ENCODE measurements around the gene LYPD3.
"Not testable (repeated sequence)": the region's sequence is repeated elsewhere in the genome, so short reads cannot be mapped to it uniquely, and the experiment has no call there.

The LYPD3 gene

DNA sequence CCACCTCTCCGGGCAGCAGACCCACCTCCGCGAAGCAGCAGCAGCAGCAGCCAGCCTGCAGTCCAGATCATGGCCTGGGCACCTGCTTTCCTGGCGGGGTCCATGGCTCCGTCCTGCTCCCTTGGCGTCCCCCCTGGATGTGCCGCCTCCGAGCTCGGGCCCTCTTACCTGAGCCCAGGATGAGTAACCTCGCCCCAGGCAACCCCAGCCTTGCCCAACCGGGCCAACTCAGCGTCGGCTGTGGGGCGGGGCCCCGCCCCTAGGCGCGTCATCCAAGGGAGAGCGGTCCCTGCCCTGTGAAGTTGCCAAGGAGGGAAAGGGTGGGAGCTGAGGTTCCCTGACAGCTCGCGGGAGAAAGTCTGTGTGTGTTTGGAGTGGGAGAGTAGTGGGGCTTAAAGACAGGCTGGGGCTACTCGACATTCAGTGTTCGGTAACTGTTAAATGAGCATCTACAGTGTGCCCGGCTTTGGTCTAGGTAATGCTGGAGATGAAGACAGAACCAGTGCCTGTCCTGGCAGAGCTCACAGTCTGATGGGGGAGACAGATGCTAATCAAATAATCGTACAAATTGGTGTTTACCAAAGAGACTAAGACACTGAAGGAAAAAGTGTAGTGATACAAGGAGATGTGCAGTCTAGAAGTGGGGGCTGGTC, at the start of gene LYPD3:
Gene LYPD3 (minus strand): TSS at position 141 of the 653 bp plus-strand sequence. CDS start 37 bp downstream, at position 104.
- no peak for DNase-seq (ENCODE audit: low read depth in 3 of 3)

DNA sequence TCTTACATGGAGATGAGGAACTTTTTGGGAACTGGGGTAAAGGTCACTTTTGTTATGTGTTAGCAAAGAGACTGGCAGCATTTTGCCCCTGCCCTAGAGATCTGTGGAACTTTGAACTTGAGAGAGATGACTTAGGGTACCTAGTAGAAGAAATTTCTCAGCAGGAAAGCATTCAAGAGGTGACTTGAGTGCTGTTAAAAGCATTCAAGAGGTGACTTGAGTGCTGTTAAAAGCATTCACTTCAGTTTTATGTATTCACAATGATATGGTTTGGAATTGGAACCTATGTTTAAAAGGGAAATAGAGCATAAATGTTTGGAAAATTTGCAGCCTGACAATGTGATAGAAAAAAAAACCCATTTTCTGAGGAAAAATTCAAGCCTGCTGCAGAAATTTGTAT, 47.0 kb upstream of the LYPD3 start:
- DNase-seq (ENCODE audit: low read depth in 3 of 3), result not testable (repeated sequence)

DNA sequence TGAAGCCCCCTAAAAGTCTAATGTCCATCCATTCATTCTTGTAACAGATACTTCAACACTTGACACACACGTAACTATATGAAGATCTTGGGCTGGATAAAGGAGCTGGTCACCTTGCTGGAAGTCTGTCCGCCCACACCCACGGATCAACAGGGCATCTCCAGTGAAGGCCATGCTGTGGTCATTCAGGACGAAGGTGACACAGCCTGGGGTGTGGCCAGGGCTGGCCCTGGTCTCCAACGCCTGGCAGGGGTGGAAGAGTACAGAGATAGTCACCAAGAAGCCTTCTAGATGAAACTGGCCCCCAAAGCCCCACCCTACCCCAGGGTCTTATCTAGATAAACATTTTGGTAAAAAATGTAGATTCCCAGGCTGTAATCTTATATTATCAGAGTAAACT, 45.9 kb upstream of the LYPD3 start:
- no peak for DNase-seq (ENCODE audit: low read depth in 3 of 3)

DNA sequence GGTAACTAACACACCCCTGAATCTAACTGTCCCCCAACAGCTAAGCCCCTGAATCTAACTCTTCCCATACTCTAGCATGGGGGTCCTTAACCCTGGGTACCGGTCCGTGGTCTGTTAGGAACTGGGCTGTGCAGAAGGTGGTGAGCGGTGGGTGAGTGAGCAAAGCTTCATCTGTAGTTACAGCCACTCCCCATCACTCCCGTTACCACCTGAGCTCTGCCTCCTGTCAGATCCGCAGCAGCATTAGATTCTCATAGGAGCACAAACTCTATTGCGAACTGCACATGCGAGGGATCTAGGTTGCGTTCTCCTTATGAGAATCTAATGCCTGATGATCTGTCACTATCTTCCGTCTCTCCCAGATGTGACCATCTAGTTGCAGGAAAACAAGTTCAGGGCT, 45.3 kb upstream of the LYPD3 start:
- no peak for DNase-seq (ENCODE audit: low read depth in 3 of 3)

DNA sequence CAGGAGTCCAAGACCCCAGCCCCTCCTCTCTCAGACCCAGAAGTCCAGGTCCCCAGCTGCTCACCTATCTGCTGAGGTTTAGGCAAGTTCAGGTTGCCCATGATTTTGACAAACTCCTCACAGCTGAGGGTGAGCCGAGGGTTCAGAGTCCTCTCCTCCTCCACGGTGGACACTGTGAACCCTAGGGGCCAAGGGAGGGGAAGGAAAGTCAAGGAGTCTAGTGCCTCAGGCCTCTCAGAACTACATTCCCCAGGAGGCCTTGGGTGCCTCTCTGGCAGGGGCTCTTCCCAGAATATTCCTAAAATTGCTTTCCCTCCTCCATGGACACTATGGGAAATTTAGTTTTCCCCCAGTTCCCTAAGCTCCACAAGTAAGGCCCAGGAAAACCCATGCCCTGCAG, 42.5 kb upstream of the LYPD3 start:
- no peak for DNase-seq (ENCODE audit: low read depth in 3 of 3)

DNA sequence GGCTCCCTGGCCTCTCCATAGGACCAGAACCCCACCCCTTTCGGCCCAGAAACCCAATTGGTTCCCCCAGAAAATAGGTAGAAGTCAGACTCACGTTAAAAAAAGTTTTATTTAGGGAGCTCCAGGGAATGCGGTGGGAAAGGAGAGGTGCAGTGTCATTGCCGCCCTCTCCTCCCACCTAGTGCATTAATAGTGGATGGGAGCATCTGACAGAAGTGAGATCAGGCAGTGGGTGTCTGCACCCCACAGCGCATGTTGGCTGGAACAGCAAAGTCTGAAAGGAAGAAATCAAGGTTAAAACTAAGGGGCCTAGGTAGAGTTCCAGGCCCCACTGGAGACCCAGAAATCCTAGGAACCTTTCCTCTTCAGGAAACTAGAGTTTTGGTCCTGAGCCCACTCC, 41.2 kb upstream of the LYPD3 start:
- DNase-seq (ENCODE audit: low read depth in 3 of 3), result no peak

DNA sequence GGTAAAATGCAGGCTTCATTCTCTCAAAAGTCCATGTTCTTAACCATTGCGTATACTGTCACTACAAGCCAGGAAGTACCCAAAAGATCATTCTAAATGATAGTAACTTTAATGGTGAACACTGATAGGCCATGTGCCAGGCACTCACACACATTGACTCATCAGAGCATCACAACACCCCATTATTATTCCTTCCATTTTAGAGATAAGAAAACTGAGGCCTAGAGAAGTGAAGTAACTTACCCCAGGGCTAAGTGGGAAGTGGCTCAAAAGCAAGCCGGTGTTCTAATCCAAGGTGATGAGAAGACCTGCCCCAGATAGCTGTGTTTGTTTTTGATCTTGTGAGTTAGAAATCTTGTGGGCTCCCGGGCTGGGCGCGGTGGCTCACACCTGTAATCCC, 40.5 kb upstream of the LYPD3 start:
- DNase-seq (ENCODE audit: low read depth in 3 of 3), result no peak

DNA sequence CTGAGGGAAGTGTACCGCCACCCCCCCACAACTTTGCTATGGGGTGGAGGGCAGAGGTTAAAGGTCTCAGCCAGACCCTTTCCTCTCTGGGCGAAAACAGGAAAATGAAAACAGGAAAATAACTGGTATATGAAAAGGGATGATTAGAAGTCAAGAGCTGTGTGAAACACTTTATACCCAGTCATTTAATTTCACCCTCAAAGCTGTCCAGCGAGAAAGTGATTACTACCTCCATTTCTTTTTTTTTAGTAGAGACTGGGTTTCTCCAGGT, 39.7 kb upstream of the LYPD3 start:
- DNase-seq (ENCODE audit: low read depth in 3 of 3), result no peak

DNA sequence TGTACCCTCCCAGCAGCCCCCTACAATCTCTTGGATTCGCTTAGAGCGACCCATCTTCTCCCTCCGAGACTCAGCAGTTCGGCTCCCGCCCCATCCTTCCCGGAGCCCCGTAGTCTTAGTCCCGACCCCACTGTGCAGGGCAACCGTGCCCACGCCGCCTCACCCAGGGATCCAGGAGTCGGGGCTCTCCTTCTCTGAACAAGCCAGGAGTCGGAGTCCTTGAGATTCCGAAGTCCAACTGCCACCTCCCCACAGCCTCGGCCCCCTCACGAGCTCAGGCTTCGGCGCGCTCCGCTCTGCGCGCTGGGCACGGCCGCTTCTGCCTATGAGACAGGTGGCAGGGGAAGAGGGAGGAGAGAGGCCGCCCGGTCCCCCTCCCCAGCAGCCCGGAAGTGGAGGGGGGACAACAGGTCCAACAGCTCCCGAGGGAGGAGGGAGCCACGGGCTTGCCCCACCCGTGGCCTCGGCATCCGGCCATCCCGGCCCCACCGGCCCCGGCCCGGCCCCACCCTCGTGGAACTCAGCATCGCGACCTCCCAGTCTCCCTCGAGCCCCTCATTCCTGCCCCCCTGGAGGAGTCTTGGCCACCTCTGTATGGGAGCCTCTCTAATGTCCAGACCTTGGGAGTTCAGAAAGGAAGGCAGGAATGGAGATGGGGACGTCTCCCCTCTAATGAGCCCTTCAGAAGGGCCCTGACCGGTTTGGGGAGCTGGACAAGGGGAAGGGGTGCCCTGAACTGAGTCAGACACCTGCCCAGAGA, 39.2 kb upstream of the LYPD3 start, which contains the start of gene PHLDB3:
Gene PHLDB3 (minus strand): TSS at position 321 of the 760 bp plus-strand sequence. CDS start 628 bp downstream, outside the sequence.
- DNase-seq (ENCODE audit: low read depth in 3 of 3), result no peak

DNA sequence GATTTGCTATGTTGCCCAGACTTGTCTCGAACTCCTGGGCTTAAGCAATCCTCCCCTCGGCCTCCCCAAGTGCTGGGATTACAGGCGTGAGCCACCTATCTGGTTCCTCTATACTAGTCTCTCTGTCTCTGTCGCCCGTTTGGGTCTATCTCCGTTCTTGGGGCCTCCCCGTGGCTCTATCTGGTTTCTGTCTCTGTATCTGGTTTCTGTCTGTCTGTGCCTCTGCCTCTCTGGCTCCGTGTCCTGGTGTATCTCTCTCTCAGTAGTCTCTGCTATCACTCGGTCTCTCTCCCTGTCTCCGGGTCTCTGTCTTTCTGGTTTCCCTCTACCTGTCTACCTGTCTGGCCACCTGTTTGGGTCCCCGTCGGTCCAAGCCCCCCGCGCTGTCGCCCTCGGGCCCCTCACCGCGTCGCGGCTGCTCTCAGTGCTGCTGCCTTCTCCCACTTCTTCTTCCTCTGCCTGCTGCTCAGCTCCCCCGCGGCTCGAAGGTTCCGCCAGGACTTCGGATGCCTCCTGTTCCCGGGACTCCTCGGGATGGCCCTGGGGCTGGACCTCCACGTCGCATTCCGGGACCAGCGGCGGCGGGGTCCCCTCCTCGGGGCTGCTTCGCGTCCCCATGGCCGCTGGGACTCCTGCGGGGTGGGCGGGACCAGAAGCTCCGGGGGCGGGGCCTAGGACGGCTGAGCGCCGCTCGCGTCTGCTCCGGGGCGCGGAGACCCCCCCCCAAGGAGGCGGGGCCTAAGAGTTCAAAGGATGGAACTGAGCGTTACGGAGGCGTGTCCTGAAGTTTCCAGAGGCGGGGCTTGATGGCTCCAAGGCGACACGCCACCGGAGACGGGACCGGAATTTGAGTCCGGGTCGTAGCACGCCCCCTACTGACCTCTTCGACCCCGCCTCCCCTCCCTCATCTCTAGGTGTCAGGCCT, 38.4 kb upstream of the LYPD3 start:
- DNase-seq (ENCODE audit: low read depth in 3 of 3), result peak; percentile 95 to 100 (median 98)

DNA sequence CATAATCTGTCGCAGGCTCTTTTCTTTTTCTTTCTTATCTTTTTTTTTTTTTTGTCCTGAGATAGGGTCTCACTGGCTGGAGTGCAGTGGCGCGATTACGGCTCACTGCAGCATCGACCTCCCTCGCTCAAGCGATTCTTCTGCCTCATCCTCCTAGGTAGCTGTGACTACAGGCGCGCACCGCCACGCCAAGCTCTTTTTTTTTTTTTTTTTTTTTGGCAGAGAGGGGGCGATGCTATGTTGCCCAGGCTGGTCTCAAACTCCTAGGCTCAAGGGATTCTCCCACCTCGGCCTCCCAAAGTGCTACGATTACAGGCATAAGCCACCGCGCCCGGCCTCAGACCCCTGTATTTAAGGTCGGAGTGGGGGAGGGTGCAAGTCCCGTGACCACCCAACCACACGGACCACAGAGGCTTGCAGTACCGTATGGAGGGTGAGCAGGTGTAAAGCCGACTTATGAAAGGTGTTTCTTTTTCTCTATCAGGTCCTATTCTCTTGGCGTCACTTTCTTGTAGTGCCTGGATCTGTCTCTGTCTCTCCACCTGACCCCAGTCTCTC, 37.1 kb upstream of the LYPD3 start:
- DNase-seq (ENCODE audit: low read depth in 3 of 3), result no peak

DNA sequence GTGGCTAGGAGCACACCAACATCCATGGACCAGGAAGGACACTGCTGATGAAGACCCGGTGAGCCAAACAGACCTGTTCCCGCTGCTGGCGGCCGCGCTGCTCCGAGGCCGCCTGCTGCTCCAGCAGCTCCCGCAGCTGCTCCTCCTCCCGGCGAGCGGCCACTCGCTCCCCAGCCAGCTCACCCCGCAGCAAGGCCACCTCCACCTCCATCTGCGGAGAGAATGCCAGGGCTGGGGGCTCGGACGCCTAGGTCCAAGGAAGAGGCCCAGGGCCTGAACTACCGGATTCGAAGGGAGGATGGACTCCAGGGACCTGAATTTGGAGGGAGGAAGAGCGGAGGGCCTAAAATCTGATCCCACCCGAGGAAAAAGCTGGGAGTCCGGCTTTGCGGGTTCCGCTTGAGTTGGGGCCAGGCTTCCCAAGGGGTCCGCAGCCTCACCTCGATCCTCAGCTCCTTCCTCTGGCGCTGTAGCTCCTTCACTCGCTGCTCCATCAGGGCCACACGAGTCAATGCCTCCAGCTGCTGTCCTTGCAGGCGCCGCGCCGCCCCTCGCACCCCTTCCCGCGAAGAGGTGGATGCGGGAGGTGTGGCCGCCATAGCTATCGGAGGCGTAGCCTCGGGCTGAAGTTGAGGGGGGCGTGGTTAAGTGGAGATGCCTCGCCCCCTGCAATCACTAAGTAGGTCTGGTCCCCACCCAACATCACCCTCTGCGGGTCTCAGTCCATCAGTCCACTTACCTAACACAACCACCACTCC, 36.4 kb upstream of the LYPD3 start:
- DNase-seq (ENCODE audit: low read depth in 3 of 3), result no peak

DNA sequence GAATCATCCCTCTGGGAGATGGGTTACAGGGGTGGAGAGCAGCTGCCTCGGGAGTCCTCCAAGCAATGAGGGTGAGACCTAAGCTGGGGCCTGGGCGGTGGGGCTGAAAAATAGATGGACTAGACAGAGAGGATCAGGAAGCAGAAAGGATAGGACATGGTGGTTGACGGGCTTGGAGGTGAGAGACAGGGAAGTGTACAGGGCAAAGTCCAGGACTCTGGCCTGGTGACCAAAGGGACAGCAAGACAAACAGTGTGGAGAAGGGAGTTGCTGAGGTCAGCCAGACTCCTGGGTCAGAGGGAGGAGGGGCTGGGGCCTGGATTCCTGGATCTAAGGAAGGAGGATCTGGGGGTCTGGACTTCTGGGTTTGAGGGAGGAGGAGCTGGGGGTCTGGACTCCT, 33.6 kb upstream of the LYPD3 start:
- DNase-seq (ENCODE audit: low read depth in 3 of 3), result no peak

DNA sequence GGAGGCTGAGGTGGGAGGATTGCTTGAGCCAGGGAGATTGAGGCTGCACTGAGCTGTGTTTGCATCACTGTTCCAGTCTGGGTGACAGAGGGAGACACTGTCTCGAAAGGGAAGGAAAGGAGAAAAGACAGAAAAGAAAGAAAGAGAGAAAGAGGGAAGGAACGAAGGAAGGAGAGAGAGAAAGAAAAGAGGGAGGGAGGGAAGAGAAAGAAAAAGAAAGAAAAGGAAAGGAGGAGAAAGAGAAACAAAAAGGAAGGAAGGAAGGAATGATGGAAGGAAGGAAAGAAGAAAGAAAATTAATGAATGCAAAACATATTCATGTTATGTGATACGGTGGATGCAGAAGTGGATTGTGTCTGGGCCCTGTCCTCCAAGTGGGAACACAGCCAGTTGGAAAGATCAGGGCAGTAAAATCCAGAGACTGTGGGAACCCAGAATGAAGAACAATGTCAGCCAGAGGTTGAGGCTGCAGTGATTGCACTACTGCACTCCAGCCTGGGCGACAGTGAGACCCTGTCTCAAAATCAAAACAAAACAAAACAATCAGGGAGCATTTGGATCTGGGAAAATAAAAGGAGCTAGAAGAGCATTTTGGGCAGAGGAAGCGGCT, 32.9 kb upstream of the LYPD3 start:
- no peak for DNase-seq (ENCODE audit: low read depth in 3 of 3)

DNA sequence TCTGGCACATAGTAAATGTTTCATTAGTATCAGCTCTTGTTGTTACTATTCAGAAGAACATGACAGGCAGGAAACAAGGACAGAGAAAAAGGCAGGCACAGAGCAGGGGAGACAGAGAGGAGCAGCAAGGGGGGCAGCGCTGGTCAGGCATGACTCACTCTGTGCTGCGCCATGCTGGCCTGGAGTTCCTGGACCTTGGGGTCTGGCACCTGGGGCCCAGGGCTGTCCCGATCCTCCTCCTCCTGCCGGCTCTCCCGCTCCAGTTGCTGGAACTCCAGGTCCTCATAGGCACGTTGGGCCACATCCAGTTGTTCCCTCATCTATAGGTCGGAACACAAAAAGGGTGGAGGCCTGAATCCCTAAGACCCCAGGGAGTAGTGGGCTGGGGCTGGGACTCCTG, 31.6 kb upstream of the LYPD3 start:
- DNase-seq (ENCODE audit: low read depth in 3 of 3), result no peak

DNA sequence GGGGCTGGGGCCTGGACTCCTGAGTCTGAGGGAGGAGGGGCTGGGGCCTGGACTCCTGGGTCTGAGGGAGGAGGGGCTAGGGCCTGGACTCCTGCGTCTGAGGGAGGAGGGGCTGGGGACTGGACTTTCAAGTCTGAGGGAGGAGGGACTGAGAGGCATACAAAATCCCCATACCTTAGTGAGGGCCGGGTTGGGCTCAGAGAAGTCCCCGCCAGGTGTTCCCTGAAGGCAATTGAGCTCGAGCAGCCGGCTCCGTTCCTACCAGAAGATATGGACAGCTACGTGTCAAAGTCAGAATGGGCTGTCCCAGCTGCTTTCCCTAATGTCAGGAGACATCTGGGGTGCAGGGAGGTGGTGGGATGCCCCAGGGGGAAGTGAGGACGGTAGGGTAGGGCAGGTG, 29.7 kb upstream of the LYPD3 start:
- DNase-seq (ENCODE audit: low read depth in 3 of 3), result no peak

DNA sequence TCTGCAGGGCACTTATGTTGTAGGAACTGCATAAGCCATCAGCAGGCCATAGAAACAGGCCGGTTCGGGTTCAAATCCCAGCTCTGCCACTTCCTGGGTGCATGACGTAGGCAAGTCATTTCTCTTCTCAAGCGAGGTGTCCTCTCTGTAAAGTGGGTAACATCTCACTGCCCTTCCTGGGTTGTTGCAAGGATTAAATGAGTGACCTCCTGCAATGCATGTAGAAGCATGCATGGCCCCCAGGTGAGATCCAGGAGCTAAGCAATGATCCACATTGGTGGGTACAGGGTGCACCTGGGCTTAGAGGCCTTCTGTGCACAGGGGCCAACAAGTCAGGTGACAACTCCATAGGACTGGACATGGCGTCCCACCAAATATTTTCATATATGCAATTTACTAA, 25.4 kb upstream of the LYPD3 start:
- DNase-seq (ENCODE audit: low read depth in 3 of 3), result no peak

DNA sequence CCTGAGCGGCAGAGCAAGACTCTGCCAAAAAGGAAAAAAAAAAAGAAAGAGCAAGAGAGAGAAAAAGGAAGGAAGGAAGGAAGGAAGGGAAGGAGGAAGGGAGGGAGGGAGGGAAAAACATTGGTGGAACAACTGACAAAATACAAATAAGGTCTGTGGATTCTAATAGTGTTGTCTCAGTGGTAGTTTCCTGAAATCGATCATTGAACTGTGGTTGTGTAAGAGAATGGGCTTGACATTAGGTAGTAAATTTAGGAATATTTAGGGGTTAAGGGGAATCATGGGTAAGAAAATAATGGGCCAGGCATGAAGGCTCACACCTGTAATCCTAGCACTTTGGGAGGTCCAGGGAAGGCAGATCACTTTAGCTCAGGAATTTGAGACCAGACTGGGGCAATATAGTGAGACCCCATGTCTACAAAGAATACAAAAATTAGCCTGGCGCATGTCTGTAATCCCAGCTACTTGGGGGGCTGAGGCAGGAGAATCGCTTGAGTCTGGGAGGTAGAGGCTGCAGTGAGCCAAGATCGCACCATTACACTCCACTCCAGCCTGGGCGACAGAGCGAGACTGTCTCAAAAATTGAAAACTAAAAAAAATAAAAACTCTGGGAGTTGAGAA, 24.7 kb upstream of the LYPD3 start:
- DNase-seq (ENCODE audit: low read depth in 3 of 3), result no peak

DNA sequence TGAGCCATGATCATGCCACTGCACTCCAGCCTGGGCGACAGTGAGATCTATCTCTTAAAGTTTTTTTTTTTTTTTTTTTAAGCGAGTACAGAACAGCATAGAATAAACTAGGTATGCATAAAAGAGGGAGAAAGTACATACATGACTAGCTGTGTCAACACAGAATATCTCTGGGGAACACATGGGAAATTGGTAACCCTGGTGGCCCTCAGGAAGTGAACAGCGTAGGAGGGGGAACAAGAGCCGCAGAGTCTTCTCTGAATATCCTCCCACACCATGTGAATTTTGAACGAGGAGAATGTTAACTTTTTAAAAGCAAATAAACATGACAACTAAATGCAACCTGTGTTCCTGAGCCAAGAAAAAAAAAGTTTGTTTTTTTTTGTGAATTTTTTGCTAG, 23.9 kb upstream of the LYPD3 start:
- no peak for DNase-seq (ENCODE audit: low read depth in 3 of 3)

DNA sequence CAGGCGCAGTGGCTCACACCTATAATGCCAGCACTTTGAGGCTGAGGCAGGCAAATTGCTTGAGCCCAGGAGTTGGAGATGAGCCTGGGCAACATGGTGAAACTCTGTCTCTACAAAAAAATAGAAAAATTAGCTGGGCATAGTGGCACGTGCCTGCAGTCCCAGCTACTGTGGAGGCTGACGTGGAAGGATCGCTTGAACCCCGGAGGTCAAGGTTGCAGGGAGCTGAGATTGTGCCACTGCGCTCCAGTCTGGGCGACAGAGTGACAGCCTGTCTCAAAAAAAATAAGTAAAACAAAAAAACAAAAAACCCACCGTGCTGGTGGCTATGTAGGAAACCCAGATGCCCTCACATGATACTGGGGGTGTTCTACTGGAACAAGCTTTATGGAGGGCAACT, 22.8 kb upstream of the LYPD3 start:
- no peak for DNase-seq (ENCODE audit: low read depth in 3 of 3)

DNA sequence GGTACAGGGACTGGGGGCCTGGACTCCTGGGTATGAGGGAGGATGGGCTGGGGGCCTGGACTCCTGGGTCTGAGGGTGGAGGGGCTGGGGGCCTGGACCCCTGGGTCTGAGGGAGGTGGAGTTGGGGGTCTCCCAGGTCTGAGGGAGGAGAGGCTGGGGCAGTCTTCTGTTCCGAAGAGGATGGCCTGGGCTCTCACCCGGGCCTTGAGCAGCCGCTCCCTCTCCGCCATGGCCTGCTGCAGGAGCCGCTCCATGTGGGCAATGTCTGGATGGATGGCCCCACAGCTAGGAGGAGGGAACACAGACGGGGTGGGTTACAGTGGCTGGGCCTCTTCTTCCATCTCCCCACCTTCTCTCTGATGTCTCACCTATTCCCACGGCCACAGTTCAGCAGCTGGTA, 21.0 kb upstream of the LYPD3 start:
- no peak for DNase-seq (ENCODE audit: low read depth in 3 of 3)
